Progenitor cell of endocrine pancreas (in vitro differentiated cells): ENCODE results near the gene SLC25A26. TPM values are rescaled to one million over a fixed set of nuclear protein-coding genes. Genes with fewer than 3 reads are reported as not detected.

Source experiments
- DNase-seq: peaks from one replicate; pipeline ENCODE4 v3.0.0; 2021; ENCODE audit warnings: low spot score; ENCODE audit not compliant: unreplicated experiment
- H3K27ac Mint-ChIP-seq: 2 replicates; pipeline ENCODE4 v1.8.0; 2021; ENCODE audit warnings: mild to moderate bottlenecking, moderate library complexity, mixed read lengths
- H3K27me3 Mint-ChIP-seq: 2 replicates; pipeline ENCODE4 v1.8.0; 2021; ENCODE audit warnings: mixed read lengths
- H3K36me3 Mint-ChIP-seq: 2 replicates; pipeline ENCODE4 v1.8.0; 2022; ENCODE audit warnings: mixed read lengths; ENCODE audit not compliant: insufficient read depth
- H3K4me1 Mint-ChIP-seq: 2 replicates; pipeline ENCODE4 v1.8.0; 2021; ENCODE audit warnings: low read depth, mixed read lengths
- H3K4me3 Mint-ChIP-seq: 2 replicates; pipeline ENCODE4 v1.8.0; 2021; ENCODE audit warnings: low read depth, mild to moderate bottlenecking, moderate library complexity, mixed read lengths
- H3K9me3 Mint-ChIP-seq: 2 replicates; pipeline ENCODE4 v1.8.0; 2021; ENCODE audit warnings: low read depth, mixed read lengths
- total RNA-seq: library from RNA; stranded (reverse); gene quantifications from 2 replicates; pipeline ENCODE4 v1.2.1, GENCODE V29; 2021
- TF ChIP-seq, protein P1 (sequence below): fragments of 200-600 bp; sonication (generic); IDR thresholded peaks from one replicate; pipeline ENCODE4 v1.5.0; 2021; ENCODE audit warnings: antibody characterized with exemption, mild to moderate bottlenecking; ENCODE audit not compliant: unreplicated experiment

SLC25A26 gene
- total RNA-seq, 1 donor from 2014 or later = 18.9 TPM

DNA sequence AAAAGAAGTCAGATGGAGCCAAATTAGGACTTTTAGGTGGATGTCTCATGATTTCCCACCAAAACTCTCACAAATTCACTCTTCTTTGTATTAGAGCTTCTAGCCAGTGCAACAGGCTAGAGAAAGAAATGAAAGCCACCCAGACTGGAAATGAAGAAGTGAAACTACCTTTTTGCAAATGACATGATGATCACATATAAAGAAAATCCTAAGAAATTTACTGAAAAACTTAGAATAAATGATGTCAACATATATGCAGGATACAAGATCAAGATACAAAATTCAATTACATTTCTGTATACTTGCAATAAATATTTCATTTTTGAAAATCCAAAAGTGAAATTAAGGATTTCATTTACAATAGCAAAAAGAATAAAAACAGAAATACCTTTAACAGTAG lies 169.2 kb downstream of the SLC25A26 start:
- Mint-ChIP-seq H3K9me3 (no peaks in the 10 kb centered on the region), H3K27me3 (no peaks in the 10 kb centered on the region), H3K4me1 (peaks cover 2% of the 10 kb centered on the region), H3K27ac (no peak overlapping the region), H3K4me3 (no peak overlapping the region), H3K36me3 (peaks cover 47% of the 10 kb centered on the region)
- TF ChIP-seq, protein P1, sequence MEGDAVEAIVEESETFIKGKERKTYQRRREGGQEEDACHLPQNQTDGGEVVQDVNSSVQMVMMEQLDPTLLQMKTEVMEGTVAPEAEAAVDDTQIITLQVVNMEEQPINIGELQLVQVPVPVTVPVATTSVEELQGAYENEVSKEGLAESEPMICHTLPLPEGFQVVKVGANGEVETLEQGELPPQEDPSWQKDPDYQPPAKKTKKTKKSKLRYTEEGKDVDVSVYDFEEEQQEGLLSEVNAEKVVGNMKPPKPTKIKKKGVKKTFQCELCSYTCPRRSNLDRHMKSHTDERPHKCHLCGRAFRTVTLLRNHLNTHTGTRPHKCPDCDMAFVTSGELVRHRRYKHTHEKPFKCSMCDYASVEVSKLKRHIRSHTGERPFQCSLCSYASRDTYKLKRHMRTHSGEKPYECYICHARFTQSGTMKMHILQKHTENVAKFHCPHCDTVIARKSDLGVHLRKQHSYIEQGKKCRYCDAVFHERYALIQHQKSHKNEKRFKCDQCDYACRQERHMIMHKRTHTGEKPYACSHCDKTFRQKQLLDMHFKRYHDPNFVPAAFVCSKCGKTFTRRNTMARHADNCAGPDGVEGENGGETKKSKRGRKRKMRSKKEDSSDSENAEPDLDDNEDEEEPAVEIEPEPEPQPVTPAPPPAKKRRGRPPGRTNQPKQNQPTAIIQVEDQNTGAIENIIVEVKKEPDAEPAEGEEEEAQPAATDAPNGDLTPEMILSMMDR = no peak
- DNase-seq = no peak

DNA sequence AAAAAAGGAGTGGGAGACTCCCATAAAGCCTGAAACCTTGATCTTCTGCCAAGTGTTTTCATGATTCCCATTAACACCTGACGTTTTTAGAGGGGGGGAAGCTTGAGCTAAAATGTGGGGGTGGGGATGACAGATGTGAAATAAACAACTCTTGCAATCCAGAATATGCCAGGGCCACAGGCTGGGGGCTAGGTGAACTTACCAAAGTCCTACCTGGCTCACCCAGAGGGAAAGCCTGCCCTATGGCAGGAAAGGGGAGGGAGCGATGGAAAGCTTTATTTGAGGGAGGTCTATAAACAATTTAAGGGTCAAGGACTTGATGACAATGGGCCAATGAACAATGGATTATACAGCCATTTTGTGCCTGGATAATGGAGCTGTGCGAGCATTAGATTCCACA lies 171.7 kb downstream of the SLC25A26 start:
- Mint-ChIP-seq H3K4me3 (no peak overlapping the region), H3K9me3 (no peaks in the 10 kb centered on the region), H3K4me1 (peaks cover 2% of the 10 kb centered on the region), H3K36me3 (peaks cover 29% of the 10 kb centered on the region), H3K27ac (peak overlapping the region; percentile 73), H3K27me3 (no peaks in the 10 kb centered on the region)
- no peak for DNase-seq
- TF ChIP-seq, protein P1 = no peak

DNA sequence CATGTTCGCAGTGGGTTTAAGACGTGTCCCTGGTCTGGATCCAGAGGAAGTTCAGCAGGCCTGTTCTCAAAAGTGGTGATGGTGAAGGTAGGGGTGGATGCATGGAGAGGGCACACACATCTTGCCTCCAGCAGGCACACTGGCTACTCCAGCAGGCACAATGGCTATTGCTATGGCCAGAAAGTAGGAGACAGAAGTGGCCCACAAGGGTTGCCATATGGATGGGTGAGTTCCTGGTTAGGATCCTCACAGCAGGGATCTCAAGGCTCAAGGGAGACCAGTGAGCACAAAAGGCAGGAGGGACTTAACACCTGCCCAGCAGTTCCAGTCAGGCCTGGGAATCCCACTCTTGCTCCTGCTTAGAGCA lies 172.1 kb downstream of the SLC25A26 start:
- H3K9me3 Mint-ChIP-seq = no peaks in the 10 kb centered on the region
- no peak for DNase-seq
- H3K36me3 Mint-ChIP-seq = peaks cover 32% of the 10 kb centered on the region
- TF ChIP-seq, protein P1 = no peak
- no peak overlapping the region for H3K4me3 Mint-ChIP-seq
- H3K4me1 Mint-ChIP-seq = peaks cover 2% of the 10 kb centered on the region
- no peaks in the 10 kb centered on the region for H3K27me3 Mint-ChIP-seq
- H3K27ac Mint-ChIP-seq = no peak overlapping the region

DNA sequence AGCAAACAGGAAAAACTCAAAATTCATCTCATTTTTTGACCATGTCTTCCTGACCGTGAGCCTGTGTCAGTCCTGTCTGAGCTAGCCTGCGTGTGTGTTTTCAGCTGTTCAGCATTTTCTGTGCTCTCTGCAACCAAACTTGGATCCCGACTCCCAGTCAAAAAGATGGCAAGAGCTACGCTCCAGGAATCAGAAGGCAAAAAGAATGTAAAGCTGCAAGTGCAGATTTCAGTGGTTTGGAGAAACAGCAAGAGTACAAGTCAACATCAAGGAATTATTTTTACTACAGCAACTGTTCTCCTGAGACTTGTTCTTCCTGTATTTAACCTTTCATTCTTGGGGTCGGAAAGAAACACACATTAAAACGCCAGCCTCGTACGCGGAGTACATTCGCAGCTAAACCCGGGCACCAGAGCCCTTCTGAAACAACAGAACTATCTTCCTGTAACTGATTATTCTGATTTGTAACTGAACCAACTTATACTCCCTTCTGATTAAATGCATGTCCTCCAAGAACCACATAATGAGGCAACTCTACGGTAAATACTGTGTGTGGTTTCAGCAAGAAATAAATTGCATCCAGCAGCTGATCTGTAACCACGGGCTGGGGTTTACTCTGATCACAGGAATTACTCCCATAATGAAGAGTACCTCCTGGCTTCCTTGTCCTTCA lies 172.7 kb downstream of the SLC25A26 start:
- no peak overlapping the region for H3K27ac Mint-ChIP-seq
- no peak for DNase-seq
- H3K27me3 Mint-ChIP-seq = no peaks in the 10 kb centered on the region
- H3K36me3 Mint-ChIP-seq = peaks cover 32% of the 10 kb centered on the region
- H3K4me3 Mint-ChIP-seq = no peak overlapping the region
- H3K4me1 Mint-ChIP-seq = peaks cover 2% of the 10 kb centered on the region
- TF ChIP-seq, protein P1 = no peak
- no peaks in the 10 kb centered on the region for H3K9me3 Mint-ChIP-seq

DNA sequence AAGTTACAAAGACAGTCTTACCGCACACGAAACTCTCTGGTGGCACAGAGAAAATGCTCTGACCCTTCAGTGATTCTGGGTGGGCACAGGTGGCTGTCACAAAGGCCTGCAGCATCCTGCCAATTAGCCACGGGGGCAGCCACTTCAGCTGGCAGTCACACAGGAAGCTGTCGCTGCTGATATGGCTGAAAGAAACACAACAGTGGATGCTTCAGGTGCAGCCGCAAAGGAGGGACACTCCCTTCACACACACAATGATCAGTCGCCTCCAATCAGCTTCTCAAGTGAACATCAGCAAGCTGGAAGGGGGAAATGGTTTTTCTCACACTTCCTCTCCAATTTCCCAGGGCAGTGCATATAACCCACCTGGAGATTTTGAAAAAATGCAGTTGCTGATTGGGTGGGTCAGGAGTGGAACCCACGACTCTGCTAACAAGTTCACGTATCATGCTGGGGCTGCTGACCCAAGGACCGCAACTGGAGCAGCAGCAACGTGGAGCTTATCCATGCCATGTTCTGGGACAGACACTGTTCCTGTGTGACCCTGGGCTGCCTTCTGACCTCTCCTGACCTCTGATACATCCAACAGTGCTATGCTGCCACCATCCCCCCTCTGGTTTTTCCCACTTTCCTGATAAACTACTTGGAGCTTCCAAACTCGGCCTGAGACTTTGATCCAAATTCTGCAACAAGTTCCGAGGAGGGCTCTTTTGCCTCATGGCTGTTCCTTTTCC lies 173.4 kb downstream of the SLC25A26 start:
- H3K4me3 Mint-ChIP-seq = no peak overlapping the region
- TF ChIP-seq, protein P1 = no peak
- no peak overlapping the region for H3K27ac Mint-ChIP-seq
- H3K9me3 Mint-ChIP-seq = no peaks in the 10 kb centered on the region
- peaks cover 2% of the 10 kb centered on the region for H3K4me1 Mint-ChIP-seq
- H3K27me3 Mint-ChIP-seq = no peaks in the 10 kb centered on the region
- DNase-seq = no peak
- peaks cover 31% of the 10 kb centered on the region for H3K36me3 Mint-ChIP-seq
